Keratinocyte (primary cell): Measurements from ENCODE around the gene IL1RAPL1. TPM values are rescaled to one million over a fixed set of nuclear protein-coding genes. Genes with fewer than 3 reads are reported as not detected.

Experiments
- DNase-seq: peaks from one replicate; pipeline ENCODE4 v3.0.0-alpha.2; 2011; ENCODE audit warnings: low read depth, missing footprints, low spot score
- FAIRE-seq: peaks from 2 replicates; lab custom pipeline; 2011; peaks lifted over from hg19 to GRCh38; lab: Jason Lieb, UNC
- H2AFZ ChIP-seq: 2 replicates; pipeline ENCODE4 v1.6.0; 2012; ENCODE audit warnings: low read length, control low read depth, inconsistent platforms; ENCODE audit not compliant: control insufficient read depth
- H3K27ac ChIP-seq: 2 replicates; pipeline ENCODE4 v1.5.1; 2011; ENCODE audit warnings: low read length; ENCODE audit not compliant: control insufficient read depth, insufficient read depth
- H3K27me3 ChIP-seq: 3 replicates; pipeline ENCODE4 v1.6.0; 2011; ENCODE audit warnings: low read length; ENCODE audit not compliant: control insufficient read depth, insufficient read depth; ENCODE audit errors: extremely low read depth
- H3K36me3 ChIP-seq, 2 experiments: 2 replicates in 1 of 2; 3 replicates in 1 of 2; pipeline ENCODE4 v1.5.1; 2011; ENCODE audit warnings: low read length in 2 of 2, mild to moderate bottlenecking in 1 of 2; ENCODE audit not compliant: control insufficient read depth in 2 of 2, insufficient read depth in 2 of 2; ENCODE audit errors: extremely low read depth in 1 of 2
- H3K4me1 ChIP-seq: 3 replicates; pipeline ENCODE4 v1.5.1; 2011; ENCODE audit warnings: low read length; ENCODE audit not compliant: control insufficient read depth, insufficient read depth; ENCODE audit errors: extremely low read depth
- H3K4me2 ChIP-seq: 3 replicates; pipeline ENCODE4 v1.6.0; 2011; ENCODE audit warnings: low read depth, low read length; ENCODE audit not compliant: control insufficient read depth, insufficient read depth; ENCODE audit errors: extremely low read depth
- H3K4me3 ChIP-seq, 3 experiments: fragments of 200-600 bp in 1 of 3; sonication (generic) in 1 of 3; 2 replicates in 2 of 3; 3 replicates in 1 of 3; pipeline ENCODE4 v1.5.1; 2011 to 2016; ENCODE audit warnings: low read length in 3 of 3, mild to moderate bottlenecking in 3 of 3, control low read depth in 2 of 3, inconsistent platforms in 1 of 3, low read depth in 1 of 3, mixed read lengths in 1 of 3, mixed run types in 1 of 3, moderate library complexity in 1 of 3; ENCODE audit not compliant: control insufficient read depth in 2 of 3, insufficient read depth in 2 of 3; ENCODE audit errors: extremely low read depth in 1 of 3
- H3K79me2 ChIP-seq: 2 replicates; pipeline ENCODE4 v1.6.0; 2012; ENCODE audit warnings: low read length; ENCODE audit not compliant: control insufficient read depth, insufficient read depth
- H3K9ac ChIP-seq: 3 replicates; pipeline ENCODE4 v1.6.0; 2011; ENCODE audit warnings: low read length; ENCODE audit not compliant: control insufficient read depth, insufficient read depth; ENCODE audit errors: extremely low read depth
- H3K9me1 ChIP-seq: 3 replicates; pipeline ENCODE4 v1.6.0; 2011; ENCODE audit warnings: low read length; ENCODE audit not compliant: control insufficient read depth, insufficient read depth; ENCODE audit errors: extremely low read depth
- H3K9me3 ChIP-seq: 2 replicates; pipeline ENCODE4 v1.5.1; 2012; ENCODE audit warnings: low read depth, low read length; ENCODE audit not compliant: control insufficient read depth
- H4K20me1 ChIP-seq: 3 replicates; pipeline ENCODE4 v1.6.0; 2011; ENCODE audit warnings: low read length; ENCODE audit not compliant: control insufficient read depth, insufficient read depth; ENCODE audit errors: extremely low read depth
- EZH2 ChIP-seq: IDR thresholded peaks from one replicate; pipeline ENCODE4 v1.6.1; 2012; ENCODE audit warnings: inconsistent platforms, mild to moderate bottlenecking, low read length, moderate library complexity
- dilution Hi-C: fragments of 300-500 bp; cut with MboI; formaldehyde crosslinking; loops from one replicate; pipeline ENCODE4 v1.7.0; 2020; ENCODE audit warnings: low sequenced_read_pairs; ENCODE audit not compliant: extremely low pct_ligation_motif_present
- polyA plus RNA-seq, 5 experiments: library from polyadenylated mRNA; depleted of rRNA in 3 of 5; stranded (reverse) in 3 of 5; stranded (forward) in 1 of 5; unstranded in 1 of 5; fragments of >200 nt; gene quantifications; 1 replicate in 1 of 5; 2 replicates in 3 of 5; 3 replicates in 1 of 5; pipeline versions ENCODE4 v1.2.1 to v1.2.3, GENCODE V29; 2011 to 2012; ENCODE audit warnings: missing spikeins in 2 of 5, low read depth in 1 of 5, low replicate concordance in 1 of 5
- TF ChIP-seq, protein P1 (sequence below), 3 experiments: IDR thresholded peaks in 1 of 3; conservative IDR thresholded peaks in 1 of 3; optimal IDR thresholded peaks in 1 of 3; 2 replicates in 2 of 3; 3 replicates in 1 of 3; pipeline versions ENCODE3 to v1.5.1; 2011; ENCODE audit warnings: low read length in 3 of 3, mild to moderate bottlenecking in 3 of 3, moderate library complexity in 2 of 3, control low read depth in 1 of 3, inconsistent platforms in 1 of 3; ENCODE audit not compliant: insufficient read depth in 2 of 3; ENCODE audit errors: extremely low read depth in 1 of 3

The IL1RAPL1 gene
- polyA plus RNA-seq, 1 donor (not counting 4 experiments of a cell fraction or from before 2014, with no cell fraction given): 2.8 TPM

DNA sequence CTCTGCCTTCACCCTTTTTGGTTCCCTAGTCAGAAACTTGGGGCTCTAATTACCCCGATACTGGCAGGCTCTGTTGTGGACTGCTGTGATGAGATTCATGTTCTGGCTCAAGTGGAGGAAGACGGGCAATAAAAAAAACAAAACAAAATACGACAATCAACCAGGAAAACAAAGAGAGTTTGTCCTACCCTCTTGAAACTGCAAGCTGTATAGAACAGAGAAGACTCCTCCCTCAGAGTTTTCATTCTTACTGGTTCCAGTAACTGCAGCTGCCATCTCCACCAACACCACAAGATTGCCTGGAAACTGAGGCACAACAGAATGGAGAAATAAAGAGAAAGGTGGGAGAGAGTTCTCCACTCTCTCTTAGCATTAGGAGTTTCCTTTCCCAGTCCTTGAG lies 11.1 kb upstream of the IL1RAPL1 start:
- DNase-seq: no peak
- H4K20me1 ChIP-seq: no peaks in the 10 kb centered on the region
- no peaks in the 10 kb centered on the region for H3K36me3 ChIP-seq
- TF ChIP-seq, protein P1, sequence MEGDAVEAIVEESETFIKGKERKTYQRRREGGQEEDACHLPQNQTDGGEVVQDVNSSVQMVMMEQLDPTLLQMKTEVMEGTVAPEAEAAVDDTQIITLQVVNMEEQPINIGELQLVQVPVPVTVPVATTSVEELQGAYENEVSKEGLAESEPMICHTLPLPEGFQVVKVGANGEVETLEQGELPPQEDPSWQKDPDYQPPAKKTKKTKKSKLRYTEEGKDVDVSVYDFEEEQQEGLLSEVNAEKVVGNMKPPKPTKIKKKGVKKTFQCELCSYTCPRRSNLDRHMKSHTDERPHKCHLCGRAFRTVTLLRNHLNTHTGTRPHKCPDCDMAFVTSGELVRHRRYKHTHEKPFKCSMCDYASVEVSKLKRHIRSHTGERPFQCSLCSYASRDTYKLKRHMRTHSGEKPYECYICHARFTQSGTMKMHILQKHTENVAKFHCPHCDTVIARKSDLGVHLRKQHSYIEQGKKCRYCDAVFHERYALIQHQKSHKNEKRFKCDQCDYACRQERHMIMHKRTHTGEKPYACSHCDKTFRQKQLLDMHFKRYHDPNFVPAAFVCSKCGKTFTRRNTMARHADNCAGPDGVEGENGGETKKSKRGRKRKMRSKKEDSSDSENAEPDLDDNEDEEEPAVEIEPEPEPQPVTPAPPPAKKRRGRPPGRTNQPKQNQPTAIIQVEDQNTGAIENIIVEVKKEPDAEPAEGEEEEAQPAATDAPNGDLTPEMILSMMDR (optimal IDR thresholded peaks at IDR 0.05 in 1 of 3, IDR thresholded peaks at IDR 0.05 in 1 of 3, conservative IDR thresholded peaks at IDR 0.05 in 1 of 3; ENCODE audit: extremely low read depth in 1 of 3, insufficient read depth in 2 of 3, low read length in 3 of 3): no peak
- TF ChIP-seq EZH2: no peak
- no peak overlapping the region for H3K4me3 ChIP-seq
- H3K27ac ChIP-seq: no peak overlapping the region
- H3K79me2 ChIP-seq: no peaks in the 10 kb centered on the region
- no peak overlapping the region for H3K4me2 ChIP-seq
- no peak overlapping the region for H2AFZ ChIP-seq
- FAIRE-seq: no peak
- H3K4me1 ChIP-seq: no peaks in the 10 kb centered on the region
- H3K9me1 ChIP-seq: no peaks in the 10 kb centered on the region
- H3K9ac ChIP-seq: no peak overlapping the region
- dilution Hi-C loops: no loop called here
- H3K27me3 ChIP-seq: no peaks in the 10 kb centered on the region
- H3K9me3 ChIP-seq: no peaks in the 10 kb centered on the region

DNA sequence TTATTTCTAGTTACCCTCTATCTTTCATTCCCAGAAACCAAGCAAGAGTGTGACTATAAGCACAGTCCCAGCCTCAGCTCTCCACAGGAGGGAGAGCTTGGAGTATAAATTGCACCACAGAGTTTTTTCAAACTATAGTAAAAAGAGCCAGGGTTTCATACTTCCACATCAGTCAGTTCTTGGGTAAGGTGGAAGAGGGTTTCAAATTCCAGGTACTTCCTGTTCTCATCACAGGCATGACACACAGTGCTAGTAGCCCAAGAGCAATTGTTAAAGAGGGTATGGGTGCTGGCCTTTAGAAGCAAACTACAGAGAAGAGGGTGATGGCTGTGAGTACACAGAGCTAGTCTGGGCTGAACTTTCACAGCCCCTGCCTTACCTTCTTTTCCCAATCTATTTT lies 5.7 kb upstream of the IL1RAPL1 start:
- Histone ChIP-seq H3K4me3 (no peak overlapping the region), H2AFZ (no peak overlapping the region), H3K27me3 (peaks cover 8% of the 10 kb centered on the region), H3K4me1 (no peaks in the 10 kb centered on the region), H3K9ac (no peak overlapping the region), H3K79me2 (no peaks in the 10 kb centered on the region), H3K4me2 (no peak overlapping the region), H3K9me1 (no peaks in the 10 kb centered on the region), H3K9me3 (no peaks in the 10 kb centered on the region), H3K27ac (no peak overlapping the region), H3K36me3 (no peaks in the 10 kb centered on the region), H4K20me1 (no peaks in the 10 kb centered on the region)
- FAIRE-seq (no peak), DNase-seq (no peak)
- dilution Hi-C loops: no loop called here
- TF ChIP-seq EZH2: no peak
- TF ChIP-seq, protein P1 (optimal IDR thresholded peaks at IDR 0.05 in 1 of 3, IDR thresholded peaks at IDR 0.05 in 1 of 3, conservative IDR thresholded peaks at IDR 0.05 in 1 of 3; ENCODE audit: extremely low read depth in 1 of 3, insufficient read depth in 2 of 3, low read length in 3 of 3): no peak
